ENCODE results near the gene PDZD7.
"Not testable (repeated sequence)": the region's sequence is repeated elsewhere in the genome, so short reads cannot be mapped to it uniquely, and the experiment has no call there.

Gene PDZD7

DNA sequence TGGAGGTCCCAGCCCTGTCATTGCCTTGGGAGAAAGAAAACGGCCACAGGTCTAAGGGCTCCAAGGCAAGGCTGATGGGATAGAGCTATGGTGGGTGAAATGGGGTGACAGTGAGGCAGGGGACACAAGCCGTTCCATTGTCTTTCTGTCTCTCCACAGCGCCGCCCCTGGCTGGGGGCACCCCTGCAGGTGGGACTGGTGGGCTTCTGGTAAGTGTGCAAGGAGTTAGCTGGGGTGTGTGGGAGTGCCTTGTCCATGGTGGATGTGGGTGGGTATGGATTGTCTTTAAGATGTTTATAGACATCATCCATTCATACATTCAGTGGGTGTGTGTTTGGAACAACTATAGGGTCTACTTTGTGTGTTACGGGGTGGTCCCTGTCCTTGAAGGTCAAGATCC is 7.6 kb upstream of the PDZD7 start:
- no peak for DNase-seq

- no peak for DNase-seq
These were observed 5.8 kb upstream of the PDZD7 start for GRCh38 chr10:101036726-101037125.

- no peak for DNase-seq
These were observed 5.2 kb upstream of the PDZD7 start for GRCh38 chr10:101035916-101036702.

DNA sequence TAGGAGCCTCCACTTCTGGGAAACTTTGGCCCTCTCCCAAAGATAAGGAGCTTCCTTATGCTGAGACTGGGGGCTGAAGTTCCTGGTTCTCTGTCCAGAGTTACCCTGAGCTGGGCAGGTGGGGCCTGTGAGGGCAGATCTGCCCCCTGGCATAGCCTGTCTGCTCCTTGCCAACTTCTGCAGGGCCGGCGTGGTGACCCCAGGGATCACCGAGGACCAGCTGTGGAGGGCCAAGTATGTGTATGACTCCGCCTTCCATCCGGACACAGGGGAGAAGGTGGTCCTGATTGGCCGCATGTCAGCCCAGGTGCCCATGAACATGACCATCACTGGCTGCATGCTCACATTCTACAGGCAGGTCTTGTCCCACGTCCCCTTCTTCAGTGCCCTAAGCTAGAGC is 4.4 kb upstream of the PDZD7 start:
- DNase-seq: no peak

- DNase-seq: not testable (repeated sequence)
These were observed 3.5 kb upstream of the PDZD7 start for GRCh38 chr10:101034404-101034803.

- no peak for DNase-seq
These were observed 2.3 kb upstream of the PDZD7 start for GRCh38 chr10:101033276-101033675.

DNA sequence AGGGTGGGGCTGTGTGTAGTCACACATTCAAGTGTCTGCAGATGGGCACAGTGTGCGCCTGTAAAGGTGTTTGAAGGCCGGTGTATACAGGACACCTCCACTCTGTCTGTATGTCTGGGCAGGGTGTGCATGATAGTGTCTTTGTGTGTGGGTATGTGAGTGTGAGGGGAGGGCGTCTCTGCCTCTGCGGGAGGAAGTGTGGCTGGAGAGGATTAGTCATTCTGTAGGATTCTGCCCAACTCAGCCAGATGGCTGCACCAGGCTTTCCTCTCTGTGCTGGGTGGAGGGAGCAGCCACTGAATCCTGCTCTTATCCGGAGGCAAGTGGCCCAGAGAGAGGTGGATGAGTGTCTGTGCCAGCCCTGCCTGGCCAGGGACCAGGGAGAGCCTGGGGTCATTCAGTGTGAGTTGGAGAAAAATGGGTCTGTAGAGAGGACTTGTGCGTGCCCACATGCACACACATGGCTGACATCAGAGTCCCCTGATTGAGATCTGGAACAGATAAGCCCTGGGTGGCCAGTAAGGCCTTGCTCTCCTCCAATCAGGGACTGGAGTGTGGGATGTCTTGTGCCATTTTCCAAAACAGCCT is 1.8 kb upstream of the PDZD7 start:
- no peak for DNase-seq

DNA sequence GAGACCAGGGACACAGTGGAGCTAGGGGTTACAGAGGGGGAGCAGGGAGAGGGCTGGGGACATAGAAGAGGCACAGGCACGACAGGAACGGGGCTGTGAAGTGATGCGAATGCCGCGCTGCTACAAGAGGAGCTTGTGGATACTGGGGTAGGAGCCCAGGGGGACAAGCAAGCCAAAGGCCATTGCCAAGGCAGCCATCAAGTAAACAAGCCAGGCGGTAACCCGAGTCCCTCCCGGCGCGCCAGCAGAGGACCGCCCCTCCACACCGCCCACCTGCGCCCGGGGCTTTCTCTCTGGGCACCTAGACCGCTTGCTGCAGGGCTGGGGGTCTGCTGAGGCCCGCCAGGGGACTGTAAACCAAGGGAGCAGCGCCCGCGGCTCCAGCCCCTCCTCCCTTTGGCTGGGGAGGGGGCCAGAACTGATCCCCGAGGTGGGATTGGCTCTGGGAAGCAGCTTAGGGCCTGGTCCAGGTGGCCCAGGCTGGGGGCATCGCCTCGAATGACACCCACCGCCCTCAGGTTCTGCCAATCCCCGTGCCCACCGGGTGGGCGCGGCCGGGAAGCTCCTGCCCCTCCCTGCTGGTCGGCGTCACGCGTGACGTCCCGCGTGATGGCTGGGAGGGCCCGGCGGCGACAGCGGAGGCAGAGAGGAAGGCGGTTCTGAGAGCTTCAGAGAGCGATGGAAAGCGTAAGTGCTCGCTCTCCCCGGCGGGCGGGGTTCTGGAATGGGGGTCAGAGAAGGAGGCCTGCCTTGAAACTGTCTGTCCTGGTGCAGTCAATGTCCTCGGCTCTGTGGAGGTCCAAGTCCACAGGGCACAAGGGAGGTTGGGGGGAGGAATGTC is 1.1 kb upstream of the PDZD7 start:
- DNase-seq: peak; percentile 58

GRCh38 chr10:101030496-101031127 is 317 bp downstream of the PDZD7 start:
- DNase-seq: no peak

DNA sequence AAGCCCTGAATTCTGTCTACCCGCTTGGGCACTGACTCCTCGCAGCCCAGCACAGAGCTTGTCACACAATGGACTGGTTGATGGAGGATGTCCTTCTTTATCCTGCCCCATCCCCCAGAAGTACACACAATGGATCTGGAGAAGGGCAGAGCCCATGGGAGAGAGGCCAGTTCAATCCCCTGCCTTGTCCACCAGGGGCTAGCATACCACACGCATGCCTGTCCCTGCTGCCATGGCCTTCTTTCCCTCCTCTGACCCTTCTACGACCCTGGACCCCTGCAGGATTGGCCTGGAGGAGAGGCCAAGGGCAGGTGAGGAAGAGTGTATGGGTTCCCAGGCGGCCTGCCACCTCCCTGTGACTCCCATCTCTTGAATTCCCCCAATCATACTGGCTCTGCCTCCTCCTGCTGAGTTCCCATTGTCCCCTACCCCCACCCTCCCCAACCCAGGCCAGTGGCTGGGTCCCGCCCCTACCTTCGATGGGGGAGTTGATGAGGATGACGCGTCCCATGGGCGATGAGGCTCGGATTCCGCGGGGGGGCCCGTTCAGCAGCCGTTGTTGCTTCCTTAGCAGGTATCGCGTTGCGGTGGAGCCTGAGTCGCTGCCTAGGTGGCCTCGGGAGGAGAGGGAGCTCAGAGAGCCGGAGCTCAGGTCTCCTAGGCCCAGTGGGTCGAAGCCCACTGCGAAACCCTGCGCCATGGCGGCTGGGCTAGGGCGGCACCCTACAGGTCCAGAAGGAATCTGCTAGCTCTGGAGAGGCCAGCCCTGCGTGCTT is 1.2 kb downstream of the PDZD7 start:
- DNase-seq: no peak

DNA sequence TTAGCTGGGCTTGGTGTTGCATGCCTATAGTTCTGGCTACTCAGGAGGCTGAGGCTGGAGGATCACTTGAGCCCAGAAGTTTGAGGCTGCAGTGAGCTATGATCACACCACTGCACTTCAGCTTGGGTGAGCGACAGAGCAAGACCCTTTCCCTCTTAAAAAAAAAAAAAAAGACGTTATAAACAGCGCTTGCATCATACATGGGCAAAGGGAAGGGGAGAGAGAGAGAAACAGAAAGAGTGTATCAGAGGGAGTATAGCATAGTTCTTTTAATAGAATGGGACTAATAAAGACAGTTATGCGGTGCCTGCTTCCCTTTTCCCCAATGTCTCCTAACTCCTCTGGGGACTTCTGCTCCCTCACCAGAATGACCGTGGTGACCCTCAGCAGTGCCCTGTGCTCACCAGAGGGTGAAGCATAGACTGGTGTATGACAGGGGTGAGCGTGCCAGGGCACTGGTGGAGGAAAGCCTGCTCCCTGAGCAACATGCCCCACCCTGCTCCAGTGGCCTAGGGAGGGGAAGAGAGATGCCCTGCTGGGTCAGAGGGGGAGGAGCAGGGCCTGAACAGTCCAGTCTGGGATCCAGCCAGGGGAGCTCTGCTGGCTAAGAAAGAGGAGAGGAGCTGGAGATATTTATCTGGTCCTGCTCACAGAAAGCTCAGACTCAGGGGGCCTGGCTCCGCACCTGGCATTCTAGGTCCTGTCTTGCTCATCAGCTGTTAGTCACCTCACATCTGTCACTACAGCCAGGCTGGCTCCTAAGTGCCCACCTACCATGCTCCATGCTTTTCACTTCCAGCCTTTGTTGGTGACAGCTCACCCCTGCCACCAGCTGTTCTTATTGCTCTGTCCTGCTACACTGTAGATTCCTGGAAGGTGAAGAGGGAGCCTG is 2.2 kb downstream of the PDZD7 start:
- no peak for DNase-seq

GRCh38 chr10:101027106-101027720 is 3.7 kb downstream of the PDZD7 start:
- DNase-seq: no peak

- DNase-seq: no peak
These were observed 7.8 kb downstream of the PDZD7 start for GRCh38 chr10:101022967-101023705.

DNA sequence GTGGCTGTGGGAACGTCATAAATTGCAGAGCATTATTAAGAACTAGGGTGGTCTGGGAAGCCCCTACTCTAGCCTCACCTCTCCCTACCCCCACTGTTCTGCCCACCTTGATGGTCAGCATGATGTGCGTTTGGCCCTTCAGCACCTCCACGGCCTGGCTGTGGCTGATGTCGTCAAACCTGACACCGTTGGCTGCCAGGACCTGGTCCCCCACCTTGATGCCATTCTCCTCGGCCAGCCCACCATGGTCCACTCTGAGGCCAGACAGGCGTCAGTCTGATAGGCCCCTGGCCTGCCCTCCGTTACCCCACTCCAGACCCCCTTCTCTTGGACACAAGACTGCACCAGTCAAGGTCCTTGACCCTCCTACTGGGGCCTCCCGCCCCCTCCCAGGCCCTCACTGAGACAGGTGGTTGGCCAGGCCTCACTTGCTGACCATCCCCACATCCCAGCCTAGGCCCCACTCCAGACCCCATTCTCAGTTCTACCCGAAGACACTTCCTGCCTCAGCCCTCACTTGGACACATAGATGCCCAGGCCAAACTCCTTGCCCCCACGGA is 9.2 kb downstream of the PDZD7 start:
- DNase-seq: no peak

DNA sequence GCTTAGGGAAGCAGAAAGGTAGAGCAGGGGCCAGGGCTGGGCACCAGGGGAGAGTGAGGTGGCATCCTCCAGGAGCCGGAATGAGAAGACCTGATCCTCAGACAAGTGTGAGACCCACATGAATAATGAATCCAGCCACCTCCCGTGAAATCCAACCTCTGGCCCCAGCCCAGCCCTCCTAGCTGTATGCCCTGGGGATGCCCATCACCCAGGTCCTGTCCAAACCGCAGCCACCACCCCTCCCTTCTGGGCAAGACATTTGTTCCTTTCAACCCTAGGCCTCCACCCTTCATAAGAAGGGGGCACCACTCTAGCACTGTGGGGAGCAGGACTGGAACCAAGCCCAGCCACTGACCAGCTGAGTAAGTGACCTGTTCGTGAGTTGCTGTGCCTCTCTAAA is 9.7 kb downstream of the PDZD7 start:
- no peak for DNase-seq

- DNase-seq: no peak
These were observed 10.4 kb downstream of the PDZD7 start for GRCh38 chr10:101020427-101021075.

GRCh38 chr10:101019440-101019703 is 11.6 kb downstream of the PDZD7 start:
- DNase-seq: no peak

GRCh38 chr10:101018600-101019439 is 12.1 kb downstream of the PDZD7 start:
- peak; percentile 74 for DNase-seq

DNA sequence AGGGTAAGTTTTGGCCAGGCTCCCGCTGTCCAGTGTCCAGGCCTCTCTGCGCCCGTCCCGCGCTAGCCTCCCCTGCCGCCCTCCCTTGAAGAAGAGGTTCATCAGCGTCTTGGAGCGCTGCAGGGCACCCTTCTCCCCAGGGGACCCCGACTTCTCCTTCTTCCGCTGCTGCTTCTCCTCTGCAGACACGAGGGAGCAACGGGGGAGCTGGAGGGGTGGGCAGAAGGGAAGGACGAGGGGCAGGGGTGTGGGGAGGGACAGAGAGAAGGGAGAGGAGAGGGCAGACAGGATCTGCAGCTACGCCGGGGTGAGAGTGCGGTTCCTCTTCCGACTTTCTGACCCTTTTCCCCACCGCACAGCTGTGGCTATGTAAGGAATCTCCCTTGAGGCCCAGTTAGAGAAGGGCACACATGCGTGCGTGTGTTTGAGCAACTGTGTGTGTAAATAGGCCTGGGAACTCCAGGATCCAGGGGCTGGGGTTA is 12.8 kb downstream of the PDZD7 start:
- no peak for DNase-seq
